B cell (primary cell): ENCODE data around the gene SLC45A3.

Source experiments
- EZH2 ChIP-seq: IDR thresholded peaks from 2 replicates; pipeline ENCODE4 v1.6.1; 2012; ENCODE audit warnings: borderline replicate concordance, low read depth, mild to moderate bottlenecking, moderate library complexity, low read length; ENCODE audit not compliant: insufficient read depth, poor library complexity, severe bottlenecking
- TF ChIP-seq, protein P1 (sequence below): fragments of 200-600 bp; IDR thresholded peaks from one replicate; pipeline ENCODE4 v1.8.0; 2022; ENCODE audit warnings: antibody characterized with exemption, mild to moderate bottlenecking

DNA sequence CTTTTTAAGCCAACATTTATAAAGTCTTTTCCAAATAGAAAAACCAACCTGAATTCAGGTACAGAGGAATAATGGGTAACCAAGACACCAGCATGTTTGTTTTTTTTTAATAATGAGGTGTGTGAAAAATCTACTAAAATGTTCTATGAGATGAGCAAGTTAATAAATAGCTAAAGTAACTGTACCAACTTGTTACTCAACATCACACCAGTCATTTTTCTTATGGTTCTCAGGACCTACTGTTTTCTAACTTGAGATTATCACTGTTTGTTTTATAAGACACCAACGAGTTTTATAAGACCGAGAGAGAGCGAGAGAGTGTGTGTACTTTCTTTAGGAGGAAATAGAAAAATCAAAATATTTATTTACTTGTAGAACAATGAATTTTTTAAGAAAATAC, 60.9 kb downstream of the SLC45A3 start:
- TF ChIP-seq, protein P1, sequence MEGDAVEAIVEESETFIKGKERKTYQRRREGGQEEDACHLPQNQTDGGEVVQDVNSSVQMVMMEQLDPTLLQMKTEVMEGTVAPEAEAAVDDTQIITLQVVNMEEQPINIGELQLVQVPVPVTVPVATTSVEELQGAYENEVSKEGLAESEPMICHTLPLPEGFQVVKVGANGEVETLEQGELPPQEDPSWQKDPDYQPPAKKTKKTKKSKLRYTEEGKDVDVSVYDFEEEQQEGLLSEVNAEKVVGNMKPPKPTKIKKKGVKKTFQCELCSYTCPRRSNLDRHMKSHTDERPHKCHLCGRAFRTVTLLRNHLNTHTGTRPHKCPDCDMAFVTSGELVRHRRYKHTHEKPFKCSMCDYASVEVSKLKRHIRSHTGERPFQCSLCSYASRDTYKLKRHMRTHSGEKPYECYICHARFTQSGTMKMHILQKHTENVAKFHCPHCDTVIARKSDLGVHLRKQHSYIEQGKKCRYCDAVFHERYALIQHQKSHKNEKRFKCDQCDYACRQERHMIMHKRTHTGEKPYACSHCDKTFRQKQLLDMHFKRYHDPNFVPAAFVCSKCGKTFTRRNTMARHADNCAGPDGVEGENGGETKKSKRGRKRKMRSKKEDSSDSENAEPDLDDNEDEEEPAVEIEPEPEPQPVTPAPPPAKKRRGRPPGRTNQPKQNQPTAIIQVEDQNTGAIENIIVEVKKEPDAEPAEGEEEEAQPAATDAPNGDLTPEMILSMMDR, result no peak
- no peak for TF ChIP-seq EZH2
